ENCODE results near the gene ROR1.

The ROR1 gene

DNA sequence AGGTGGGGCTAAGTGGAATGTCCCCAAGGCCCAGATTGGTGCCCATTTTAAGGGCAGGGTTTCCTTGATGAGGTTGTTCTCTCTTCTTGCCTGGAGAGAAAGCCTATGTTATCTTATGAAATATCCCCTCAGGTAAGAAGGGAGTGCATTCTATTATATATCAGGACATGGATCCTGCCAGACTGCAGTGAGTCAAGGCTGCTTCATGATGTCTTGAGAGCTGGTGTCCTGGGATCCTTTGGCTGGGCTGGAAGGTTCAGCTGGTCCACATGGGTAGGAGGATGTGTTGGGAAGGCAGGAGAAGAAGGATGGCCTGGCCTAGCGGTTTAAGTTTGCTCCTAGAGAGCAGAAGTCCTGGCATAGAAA lies 207.6 kb downstream of the ROR1 start:
- ATAC-seq (no peak), DNase-seq (no peak)
- Mint-ChIP-seq H3K4me3 (no peak overlapping the region), H3K4me1 (no peaks in the 10 kb centered on the region), H3K27ac (no peak overlapping the region), H3K36me3 (ENCODE audit: low read depth) (no peaks in the 10 kb centered on the region), H3K27me3 (no peaks in the 10 kb centered on the region), H3K9me3 (no peaks in the 10 kb centered on the region)

DNA sequence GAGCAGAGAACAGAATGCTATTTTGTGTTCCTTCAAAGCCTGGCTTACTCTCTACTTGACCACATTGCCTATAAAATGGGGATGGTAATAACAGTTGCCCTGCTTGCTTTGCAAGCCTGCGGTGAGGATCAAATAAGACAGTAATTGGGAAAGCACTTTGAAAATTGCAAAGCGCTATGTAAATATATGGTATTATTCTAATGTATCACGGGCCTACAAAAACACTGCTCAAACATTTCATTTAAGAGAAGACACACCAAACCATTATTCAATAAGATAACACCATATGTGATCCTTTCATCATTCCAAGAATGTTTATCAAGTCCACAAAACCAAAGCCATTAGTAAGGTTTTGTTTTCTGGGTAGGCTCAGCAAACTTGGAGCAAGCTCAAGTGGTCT lies 208.4 kb downstream of the ROR1 start:
- Mint-ChIP-seq H3K27me3 (no peaks in the 10 kb centered on the region), H3K9me3 (no peaks in the 10 kb centered on the region), H3K4me1 (no peaks in the 10 kb centered on the region), H3K27ac (no peak overlapping the region), H3K4me3 (no peak overlapping the region), H3K36me3 (ENCODE audit: low read depth) (no peaks in the 10 kb centered on the region)
- ATAC-seq (no peak), DNase-seq (no peak)

DNA sequence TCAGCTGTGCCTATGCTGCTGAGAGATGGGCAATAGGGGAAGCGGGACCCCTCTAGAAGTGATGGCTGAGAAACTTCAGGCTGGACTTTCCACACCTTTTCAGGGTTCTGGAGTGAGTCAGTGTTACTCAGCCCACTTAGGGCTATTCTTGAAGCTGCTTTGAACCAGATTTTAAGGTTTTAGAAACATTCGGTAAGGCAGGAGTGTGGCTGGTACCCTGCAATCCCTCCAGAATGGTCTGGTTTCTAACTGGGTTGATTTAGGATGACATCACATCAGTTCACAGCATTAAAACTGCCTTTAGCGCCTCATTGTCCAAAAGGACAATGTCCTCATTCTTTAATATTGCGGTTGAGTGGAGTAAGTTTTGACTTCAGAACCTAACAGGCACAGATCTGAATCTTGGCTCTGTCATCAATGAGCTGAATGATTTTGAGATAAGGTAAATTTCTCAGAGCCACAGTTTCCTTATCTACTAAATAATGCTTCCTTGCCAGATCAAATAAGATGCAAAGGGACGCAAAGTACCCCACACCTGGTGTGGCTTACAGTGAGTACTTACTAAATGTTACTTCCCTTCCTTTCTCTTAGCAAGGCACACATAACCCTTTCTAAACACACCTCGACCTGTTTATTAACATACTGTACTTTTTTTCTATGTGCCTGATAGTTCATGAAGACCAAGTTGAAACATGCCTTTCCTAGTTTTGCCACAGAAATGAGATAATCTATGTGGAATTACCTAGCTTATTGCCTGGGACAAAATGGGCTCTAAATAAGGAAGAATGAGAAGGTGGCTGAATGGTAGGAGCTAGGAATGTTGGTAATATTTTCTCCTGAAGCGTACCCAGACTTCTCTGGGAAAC lies 209.8 kb downstream of the ROR1 start:
- ATAC-seq (no peak), DNase-seq (no peak)
- no peaks in the 10 kb centered on the region for H3K4me1 Mint-ChIP-seq
- no peak overlapping the region for H3K4me3 Mint-ChIP-seq
- H3K36me3 Mint-ChIP-seq (ENCODE audit: low read depth), result no peaks in the 10 kb centered on the region
- H3K9me3 Mint-ChIP-seq, result no peaks in the 10 kb centered on the region
- no peaks in the 10 kb centered on the region for H3K27me3 Mint-ChIP-seq
- no peak overlapping the region for H3K27ac Mint-ChIP-seq

DNA sequence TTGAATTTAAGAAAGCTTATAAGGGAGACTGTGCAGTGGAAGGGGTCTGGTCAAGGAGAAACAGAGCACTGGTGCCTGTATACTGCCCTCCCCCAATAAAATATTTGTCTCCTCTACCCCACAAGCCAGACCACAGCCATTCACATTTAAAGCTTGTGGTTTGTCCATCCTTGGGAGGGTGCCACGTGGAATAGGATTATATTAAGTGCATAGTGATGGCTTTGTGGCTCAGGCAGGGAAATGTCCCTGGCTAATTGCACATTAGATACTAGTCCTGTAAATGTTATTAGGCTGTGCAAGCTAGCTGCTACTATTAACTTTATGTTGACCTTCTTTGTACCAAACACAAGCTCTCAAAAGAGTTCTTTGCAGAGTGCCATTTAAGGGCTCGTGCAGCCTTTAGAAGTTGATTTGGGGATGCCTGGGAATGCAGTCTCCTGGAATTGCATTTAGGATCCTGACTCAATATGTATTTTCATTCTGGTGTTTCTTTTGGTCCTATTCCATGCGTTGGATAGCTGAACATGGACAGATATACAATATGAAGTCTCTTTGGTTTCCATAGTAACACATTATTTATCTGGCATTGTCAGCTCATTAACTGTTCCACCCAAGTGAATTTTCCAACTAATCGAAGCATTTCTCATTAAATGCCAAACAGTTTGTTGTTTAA lies 210.6 kb downstream of the ROR1 start:
- Mint-ChIP-seq H3K4me3 (no peak overlapping the region), H3K4me1 (no peaks in the 10 kb centered on the region), H3K27me3 (no peaks in the 10 kb centered on the region), H3K27ac (no peak overlapping the region), H3K36me3 (ENCODE audit: low read depth) (no peaks in the 10 kb centered on the region), H3K9me3 (peaks cover under 1% of the 10 kb centered on the region)
- DNase-seq (no peak), ATAC-seq (no peak)

DNA sequence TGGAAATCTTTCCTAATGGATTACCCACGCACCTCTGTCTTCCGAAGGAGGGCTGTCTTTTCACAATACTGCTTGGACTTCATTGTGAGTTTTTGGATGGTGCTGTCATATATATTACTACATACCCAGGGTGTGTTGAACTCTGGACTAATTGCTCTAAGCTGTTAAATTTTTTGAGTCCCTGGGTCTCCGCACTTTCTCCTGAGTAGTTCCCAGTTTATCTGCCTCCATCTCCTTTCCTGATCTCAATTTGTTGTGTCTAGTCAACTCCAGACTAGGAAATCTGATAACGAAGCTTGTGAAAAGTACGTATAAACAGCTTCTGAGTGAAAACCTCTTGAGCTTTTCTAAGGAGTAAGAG lies 211.1 kb downstream of the ROR1 start:
- no peak overlapping the region for H3K27ac Mint-ChIP-seq
- H3K9me3 Mint-ChIP-seq, result peaks cover 5% of the 10 kb centered on the region
- H3K4me1 Mint-ChIP-seq, result no peaks in the 10 kb centered on the region
- no peak overlapping the region for H3K4me3 Mint-ChIP-seq
- DNase-seq (no peak), ATAC-seq (no peak)
- H3K36me3 Mint-ChIP-seq (ENCODE audit: low read depth), result no peaks in the 10 kb centered on the region
- H3K27me3 Mint-ChIP-seq, result peaks cover 3% of the 10 kb centered on the region

DNA sequence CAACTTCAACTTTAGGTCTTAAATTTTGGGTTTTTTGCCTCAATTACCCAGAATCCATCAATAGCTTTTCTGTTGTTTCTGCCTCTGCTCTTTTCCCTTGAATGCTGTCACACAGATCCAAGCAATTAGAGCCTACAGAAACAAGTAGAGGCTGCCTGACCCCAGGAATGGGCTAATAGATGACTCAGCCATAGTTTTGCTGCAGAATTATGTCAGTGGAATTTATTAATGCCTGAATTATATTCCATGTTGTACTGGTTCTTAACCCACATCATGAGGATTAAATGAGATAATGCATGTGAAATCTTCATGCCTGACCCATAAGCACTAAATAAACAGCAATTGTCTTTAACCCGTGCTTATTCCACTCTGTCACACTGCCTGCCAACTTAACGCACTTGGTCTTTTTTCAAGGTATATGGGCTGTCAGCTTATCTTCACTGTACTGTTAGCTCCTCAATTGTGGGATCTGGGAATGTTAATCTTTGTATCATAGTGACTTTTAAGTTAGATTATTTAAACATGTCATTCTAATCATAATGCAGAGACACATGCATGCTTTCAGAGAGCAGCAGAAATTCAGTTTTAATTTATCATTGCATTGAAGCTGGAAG lies 213.3 kb downstream of the ROR1 start:
- ATAC-seq (no peak), DNase-seq (no peak)
- Mint-ChIP-seq H3K27ac (no peak overlapping the region), H3K4me3 (no peak overlapping the region), H3K36me3 (ENCODE audit: low read depth) (no peaks in the 10 kb centered on the region), H3K27me3 (peaks cover 3% of the 10 kb centered on the region), H3K9me3 (peaks cover 6% of the 10 kb centered on the region), H3K4me1 (no peaks in the 10 kb centered on the region)

DNA sequence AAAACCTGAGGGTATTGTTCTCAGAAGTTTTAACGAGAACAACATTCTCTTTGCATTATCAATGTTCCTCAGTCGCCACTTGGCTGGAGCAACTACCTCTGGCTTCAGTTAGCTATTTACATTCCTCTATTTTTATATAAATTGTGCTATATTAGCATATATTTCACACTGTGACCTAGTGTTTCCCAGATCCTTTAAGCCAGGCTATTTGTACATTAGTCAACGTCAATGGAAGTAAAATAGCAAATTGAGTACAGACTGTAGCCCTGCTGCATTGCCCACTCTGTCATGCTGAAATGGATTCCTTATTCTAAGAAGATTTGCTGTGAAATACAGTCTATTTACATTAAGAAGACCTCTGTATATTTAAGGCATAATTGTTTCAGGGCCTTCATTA lies 213.8 kb downstream of the ROR1 start:
- H3K4me3 Mint-ChIP-seq, result no peak overlapping the region
- no peak for DNase-seq
- H3K27me3 Mint-ChIP-seq, result peaks cover 3% of the 10 kb centered on the region
- no peaks in the 10 kb centered on the region for H3K4me1 Mint-ChIP-seq
- H3K27ac Mint-ChIP-seq, result no peak overlapping the region
- H3K36me3 Mint-ChIP-seq (ENCODE audit: low read depth), result no peaks in the 10 kb centered on the region
- peaks cover 6% of the 10 kb centered on the region for H3K9me3 Mint-ChIP-seq
- ATAC-seq, result no peak

DNA sequence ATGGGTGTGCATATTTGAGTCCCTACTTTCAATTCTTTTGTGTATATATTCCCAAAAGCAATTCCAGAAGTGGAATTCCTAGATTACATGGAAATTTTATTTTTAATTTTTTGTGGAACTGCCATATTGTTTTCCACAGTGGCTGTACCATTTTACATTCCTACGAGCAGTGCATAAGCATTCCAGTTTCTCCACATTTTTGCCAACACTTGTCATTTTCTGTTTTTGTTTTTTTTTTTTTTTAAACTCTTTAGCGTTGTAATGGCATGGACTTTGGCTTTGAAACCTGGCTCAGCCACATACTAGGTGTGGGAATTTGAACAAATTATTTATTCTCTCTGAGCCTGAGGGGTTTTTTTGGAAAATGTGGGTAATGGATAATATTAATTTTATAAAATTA lies 215.1 kb downstream of the ROR1 start:
- Mint-ChIP-seq H3K4me3 (no peak overlapping the region), H3K4me1 (no peaks in the 10 kb centered on the region), H3K27me3 (peaks cover 5% of the 10 kb centered on the region), H3K27ac (no peak overlapping the region), H3K9me3 (peaks cover 6% of the 10 kb centered on the region), H3K36me3 (ENCODE audit: low read depth) (no peaks in the 10 kb centered on the region)
- ATAC-seq (no peak), DNase-seq (no peak)

DNA sequence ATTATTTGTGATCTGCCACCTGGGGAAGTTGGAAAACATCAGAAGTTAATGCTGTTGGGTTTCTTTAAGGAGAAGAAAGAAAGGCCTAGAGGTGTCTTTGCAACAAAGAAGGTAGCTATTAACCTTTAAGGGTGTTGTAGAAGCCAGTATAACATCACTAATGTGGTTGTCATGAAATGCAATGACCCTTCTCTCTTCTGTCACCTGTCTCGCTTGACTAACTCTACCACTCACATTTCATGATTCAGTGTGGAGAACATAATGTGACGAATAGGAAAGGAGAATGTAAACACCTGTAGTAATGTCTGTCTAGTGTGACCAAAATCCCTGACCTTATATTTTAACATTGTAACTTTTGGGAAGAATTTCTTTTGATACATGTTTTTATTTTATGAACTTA lies 217.9 kb downstream of the ROR1 start:
- H3K36me3 Mint-ChIP-seq (ENCODE audit: low read depth), result no peaks in the 10 kb centered on the region
- ATAC-seq (no peak), DNase-seq (no peak)
- peaks cover 5% of the 10 kb centered on the region for H3K27me3 Mint-ChIP-seq
- peaks cover 6% of the 10 kb centered on the region for H3K9me3 Mint-ChIP-seq
- no peak overlapping the region for H3K4me3 Mint-ChIP-seq
- no peak overlapping the region for H3K27ac Mint-ChIP-seq
- no peaks in the 10 kb centered on the region for H3K4me1 Mint-ChIP-seq

DNA sequence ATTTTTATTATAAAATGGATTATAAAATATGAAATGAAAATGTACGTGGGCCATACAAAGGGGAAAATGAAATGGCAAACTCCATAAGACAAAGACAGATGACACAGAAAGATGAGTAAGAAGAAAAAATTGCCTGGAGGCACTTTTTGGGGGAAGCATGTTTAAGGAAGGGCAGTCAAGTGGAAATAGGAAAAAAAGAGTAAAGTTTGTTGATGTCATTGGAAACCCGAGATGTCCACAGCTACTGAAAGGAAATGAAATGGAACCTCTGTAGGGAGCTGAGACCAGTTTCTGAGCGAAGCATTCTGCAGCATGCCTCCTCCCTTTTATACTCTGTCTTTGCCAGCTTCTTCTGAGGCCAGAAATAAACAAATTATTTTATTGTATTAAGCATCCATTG lies 226.2 kb downstream of the ROR1 start:
- H3K36me3 Mint-ChIP-seq (ENCODE audit: low read depth), result no peaks in the 10 kb centered on the region

DNA sequence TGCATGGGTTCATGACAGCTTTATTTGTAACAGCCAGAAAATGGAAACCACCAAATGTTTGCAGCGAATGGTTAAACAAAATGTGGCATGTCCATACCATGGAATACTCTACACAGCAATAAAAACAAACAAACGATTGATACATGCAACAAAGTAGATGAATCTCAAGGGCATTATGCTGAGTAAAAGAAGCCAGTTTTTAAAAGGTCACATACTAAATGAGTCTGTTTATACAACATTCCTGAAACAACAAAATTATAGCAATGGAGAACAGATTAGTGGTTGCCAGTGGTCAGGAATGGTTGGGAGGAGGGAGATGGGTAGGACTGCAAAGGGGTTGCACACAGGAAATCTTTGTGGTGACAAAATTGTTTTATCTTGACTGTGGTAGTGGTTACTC lies 227.2 kb downstream of the ROR1 start:
- H3K27ac Mint-ChIP-seq, result no peak overlapping the region
- ATAC-seq, result no peak
- peaks cover 2% of the 10 kb centered on the region for H3K27me3 Mint-ChIP-seq
- DNase-seq, result no peak
- H3K9me3 Mint-ChIP-seq, result peaks cover 4% of the 10 kb centered on the region
- no peaks in the 10 kb centered on the region for H3K4me1 Mint-ChIP-seq
- no peaks in the 10 kb centered on the region for H3K36me3 Mint-ChIP-seq (ENCODE audit: low read depth)
- no peak overlapping the region for H3K4me3 Mint-ChIP-seq

More for the DNA sequence above, 226.2 kb downstream of the ROR1 start:
- no peak for ATAC-seq
- no peaks in the 10 kb centered on the region for H3K4me1 Mint-ChIP-seq
- no peak overlapping the region for H3K4me3 Mint-ChIP-seq
- peaks cover 4% of the 10 kb centered on the region for H3K9me3 Mint-ChIP-seq
- no peak overlapping the region for H3K27ac Mint-ChIP-seq
- H3K27me3 Mint-ChIP-seq, result peaks cover 2% of the 10 kb centered on the region
- DNase-seq, result no peak

DNA sequence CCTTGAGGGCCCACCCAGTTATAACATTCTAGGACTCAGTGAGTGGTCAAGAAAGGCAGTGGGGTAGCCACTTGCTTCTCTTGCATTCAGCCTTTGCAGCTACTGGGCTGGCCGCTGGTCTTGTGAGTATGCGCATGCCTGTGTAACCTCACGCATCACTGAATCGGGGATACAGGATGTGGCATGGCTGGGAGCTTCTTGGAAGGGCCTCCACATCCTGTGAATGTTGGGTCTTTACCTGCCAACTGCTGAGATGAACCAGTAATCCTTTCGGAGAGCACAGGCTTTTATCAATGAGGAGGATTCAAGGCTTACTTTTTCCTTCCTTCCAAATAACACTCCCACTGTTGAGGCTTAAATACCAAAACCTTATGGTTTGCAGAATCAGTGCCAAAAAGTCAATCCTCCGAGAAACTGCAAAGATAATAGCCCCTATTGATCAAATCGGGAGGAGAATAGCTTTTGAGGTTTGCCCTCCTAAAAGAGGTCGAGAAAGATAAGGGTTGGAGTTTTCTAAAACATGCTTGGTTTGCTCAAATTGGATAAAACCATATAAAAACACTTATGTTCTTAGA lies 230.7 kb downstream of the ROR1 start:
- H3K27me3 Mint-ChIP-seq, result peaks cover 7% of the 10 kb centered on the region
- peaks cover 5% of the 10 kb centered on the region for H3K4me1 Mint-ChIP-seq
- H3K9me3 Mint-ChIP-seq, result peaks cover 4% of the 10 kb centered on the region
- no peak overlapping the region for H3K27ac Mint-ChIP-seq
- no peaks in the 10 kb centered on the region for H3K36me3 Mint-ChIP-seq (ENCODE audit: low read depth)
- no peak overlapping the region for H3K4me3 Mint-ChIP-seq
- ATAC-seq (no peak), DNase-seq (no peak)

DNA sequence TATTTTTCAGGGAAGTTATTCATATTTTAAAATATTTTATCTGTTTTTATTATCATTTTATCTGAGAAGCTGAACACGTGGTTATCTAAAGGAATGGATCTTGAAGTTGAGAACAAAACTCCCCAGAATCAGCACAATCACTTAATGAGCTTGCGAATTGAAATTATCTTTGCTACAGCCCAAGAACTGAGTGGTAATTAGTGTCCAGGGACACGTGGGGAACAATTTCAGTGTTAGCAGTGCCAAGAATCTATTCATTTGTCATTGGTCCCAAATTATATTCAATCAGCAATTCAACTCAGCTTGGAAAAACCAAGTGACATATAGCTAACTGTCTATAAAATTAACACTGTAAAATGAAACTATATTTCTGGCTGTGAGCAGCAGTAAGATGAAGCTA lies 232.0 kb downstream of the ROR1 start:
- peaks cover 5% of the 10 kb centered on the region for H3K4me1 Mint-ChIP-seq
- H3K9me3 Mint-ChIP-seq, result peaks cover 4% of the 10 kb centered on the region
- H3K36me3 Mint-ChIP-seq (ENCODE audit: low read depth), result no peaks in the 10 kb centered on the region
- H3K27ac Mint-ChIP-seq, result no peak overlapping the region
- no peak for DNase-seq
- peaks cover 7% of the 10 kb centered on the region for H3K27me3 Mint-ChIP-seq
- no peak overlapping the region for H3K4me3 Mint-ChIP-seq
- ATAC-seq, result no peak

DNA sequence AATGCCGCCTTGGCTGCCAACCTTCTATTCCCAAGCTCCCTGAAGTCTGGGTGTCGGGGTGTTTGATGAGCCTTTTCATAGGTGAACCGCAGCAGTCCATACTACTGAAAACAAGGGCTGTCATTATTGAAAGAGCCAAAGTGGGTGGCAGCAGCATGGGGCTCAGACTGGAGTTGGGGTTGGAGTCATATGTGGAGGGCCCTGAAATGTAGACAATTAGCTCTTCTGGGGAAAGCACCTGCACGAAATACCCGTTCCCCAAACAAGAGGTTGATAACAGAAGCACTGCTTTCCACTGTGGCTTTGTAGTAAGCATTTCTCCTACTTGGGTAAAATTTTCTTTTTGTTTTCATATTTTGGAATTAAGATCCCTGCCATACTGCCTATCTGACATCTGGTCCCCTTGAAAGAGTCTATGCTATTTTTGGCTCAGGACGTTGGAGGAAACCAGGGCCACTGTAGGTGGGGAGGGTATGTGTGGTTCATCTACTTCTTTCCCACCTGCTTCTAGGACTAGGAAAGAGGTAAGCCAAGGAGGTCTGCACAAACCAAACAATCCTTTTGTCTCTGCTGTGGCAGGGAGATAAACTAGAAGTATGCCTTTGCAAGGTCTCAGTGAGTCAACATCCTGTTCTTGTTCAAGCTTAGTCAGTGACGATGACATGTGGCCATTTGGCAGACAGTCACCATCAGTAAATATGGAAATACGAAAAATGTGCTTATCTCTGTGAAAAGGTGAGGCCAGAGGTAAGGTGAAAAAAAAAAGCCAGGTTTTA lies 232.6 kb downstream of the ROR1 start:
- Mint-ChIP-seq H3K27me3 (peaks cover 7% of the 10 kb centered on the region), H3K4me3 (no peak overlapping the region), H3K27ac (no peak overlapping the region), H3K36me3 (ENCODE audit: low read depth) (no peaks in the 10 kb centered on the region), H3K4me1 (peaks cover 5% of the 10 kb centered on the region), H3K9me3 (peaks cover 4% of the 10 kb centered on the region)
- DNase-seq (no peak), ATAC-seq (peak; percentile 89)
